Effector memory CD4-positive, alpha-beta T cell (primary cell): ENCODE data around the gene CSMD2.

Source experiments
- DNase-seq, 3 donors: peaks; one replicate each; pipeline ENCODE4 v3.0.0-alpha.2; 2020
- H3K27ac ChIP-seq: 2 replicates; pipeline ENCODE4 v1.7.0; 2013; ENCODE audit warnings: mild to moderate bottlenecking, low read length, moderate library complexity; ENCODE audit not compliant: insufficient read depth, poor library complexity, severe bottlenecking
- H3K27me3 ChIP-seq: replicated peaks from 2 replicates; pipeline ENCODE4 v1.7.0; 2013; ENCODE audit warnings: mild to moderate bottlenecking, low read length; ENCODE audit not compliant: insufficient read depth, control insufficient read depth, poor library complexity, severe bottlenecking
- H3K36me3 ChIP-seq: 2 replicates; pipeline ENCODE4 v1.7.0; 2013; ENCODE audit warnings: mild to moderate bottlenecking, low read length, moderate library complexity; ENCODE audit not compliant: control insufficient read depth, insufficient read depth
- H3K4me1 ChIP-seq: 2 replicates; pipeline ENCODE4 v1.7.0; 2013; ENCODE audit warnings: low read length, mild to moderate bottlenecking; ENCODE audit not compliant: control insufficient read depth, insufficient read depth, poor library complexity, severe bottlenecking
- H3K4me3 ChIP-seq: 2 replicates; pipeline ENCODE4 v1.7.0; 2013; ENCODE audit warnings: low read length, low read depth, mild to moderate bottlenecking; ENCODE audit not compliant: insufficient read depth, poor library complexity, severe bottlenecking
- H3K9me3 ChIP-seq: 2 replicates; pipeline ENCODE4 v1.7.0; 2013; ENCODE audit warnings: mild to moderate bottlenecking, low read length, moderate library complexity; ENCODE audit not compliant: control insufficient read depth

Gene CSMD2

DNA sequence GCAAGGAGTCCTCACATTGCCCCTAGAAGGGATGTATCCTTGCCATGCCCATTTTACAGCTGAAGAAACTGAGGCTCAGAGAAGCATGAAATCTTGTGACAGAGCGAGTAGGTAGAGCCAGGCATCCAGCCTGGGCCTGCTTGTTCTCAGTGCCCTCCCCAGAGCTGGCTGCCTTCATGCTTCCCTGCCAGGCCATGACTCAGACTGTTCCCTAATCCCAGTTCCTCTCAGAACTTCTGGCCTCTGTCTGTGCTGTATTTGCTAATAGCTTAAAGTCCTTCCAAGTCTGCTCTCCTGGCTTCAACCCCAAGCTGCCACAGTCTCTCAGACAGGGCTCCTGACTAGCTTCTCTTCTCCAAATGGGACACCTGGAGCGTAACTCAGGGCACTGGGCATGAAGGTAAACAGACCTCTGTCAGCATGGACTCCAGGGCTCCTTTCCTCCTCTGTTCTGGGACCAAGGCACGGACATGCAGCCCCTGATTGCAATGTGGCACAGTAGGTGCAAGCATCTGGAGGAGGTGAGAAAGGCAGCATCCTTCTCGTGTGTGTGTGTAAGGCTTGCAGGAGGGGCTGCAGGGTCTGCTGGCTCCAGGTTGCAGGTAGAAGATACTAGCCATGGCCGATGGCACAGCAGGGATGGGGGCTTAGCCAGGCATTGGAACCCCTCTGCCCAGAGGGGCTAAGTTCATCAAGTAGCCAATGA lies 178.5 kb downstream of the CSMD2 start:
- no peaks in the 10 kb centered on the region for H3K4me1 ChIP-seq
- no peaks in the 10 kb centered on the region for H3K36me3 ChIP-seq
- H3K27ac ChIP-seq, result no peak overlapping the region
- H3K9me3 ChIP-seq, result no peaks in the 10 kb centered on the region
- DNase-seq, result no peak
- H3K4me3 ChIP-seq, result no peak overlapping the region
- H3K27me3 ChIP-seq, result no peaks in the 10 kb centered on the region

DNA sequence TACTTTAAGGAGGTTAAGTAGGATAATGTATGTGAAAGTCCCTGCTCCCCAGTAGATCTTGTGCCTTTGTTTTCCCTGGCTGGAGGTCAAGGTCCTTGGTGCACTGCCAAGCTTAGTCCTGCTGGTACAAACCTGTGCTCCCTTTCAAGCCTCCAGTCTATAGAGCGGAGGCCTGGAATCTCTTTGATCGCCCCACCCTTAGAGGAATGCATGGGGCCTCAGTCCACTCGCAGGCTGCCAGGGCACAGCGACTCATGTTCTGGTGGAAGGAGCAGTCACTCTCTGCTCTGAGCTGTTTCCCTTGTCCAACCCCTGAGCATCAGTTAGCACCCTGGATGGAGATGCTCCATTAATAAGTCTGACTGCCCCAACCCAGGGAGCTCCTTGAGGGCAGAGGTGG lies 179.4 kb downstream of the CSMD2 start:
- Histone ChIP-seq H3K4me3 (no peak overlapping the region), H3K9me3 (no peaks in the 10 kb centered on the region), H3K27ac (no peak overlapping the region), H3K27me3 (no peaks in the 10 kb centered on the region), H3K36me3 (no peaks in the 10 kb centered on the region), H3K4me1 (no peaks in the 10 kb centered on the region)
- no peak for DNase-seq

- Histone ChIP-seq H3K27me3 (no peaks in the 10 kb centered on the region), H3K9me3 (no peaks in the 10 kb centered on the region), H3K4me1 (no peaks in the 10 kb centered on the region), H3K36me3 (no peaks in the 10 kb centered on the region), H3K27ac (no peak overlapping the region), H3K4me3 (no peak overlapping the region)
- no peak for DNase-seq
Measured at GRCh38 chr1:33984906-33985565, 180.0 kb downstream of the CSMD2 start.

DNA sequence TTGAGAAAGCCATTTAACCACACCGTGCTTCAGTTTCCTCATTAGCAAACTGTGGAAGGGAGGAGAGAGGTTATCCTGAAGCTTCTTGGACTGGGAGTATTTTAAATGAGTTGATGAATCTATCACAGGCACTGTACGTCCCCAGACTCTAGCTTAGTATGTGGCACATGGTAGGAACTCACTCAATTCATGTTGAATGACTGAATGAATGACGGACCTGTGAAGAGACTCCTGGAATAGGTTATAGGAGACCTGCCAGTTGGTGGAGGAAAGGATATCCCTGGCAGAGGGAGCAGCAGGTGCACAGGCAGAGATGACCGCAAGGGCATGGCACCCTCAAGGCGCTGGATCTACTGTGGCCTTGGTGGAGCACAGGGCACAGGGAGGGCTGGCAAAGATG lies 182.6 kb downstream of the CSMD2 start:
- Histone ChIP-seq H3K4me3 (no peak overlapping the region), H3K27me3 (no peaks in the 10 kb centered on the region), H3K9me3 (no peaks in the 10 kb centered on the region), H3K36me3 (no peaks in the 10 kb centered on the region), H3K4me1 (no peaks in the 10 kb centered on the region), H3K27ac (no peak overlapping the region)
- no peak for DNase-seq

GRCh38 chr1:33979341-33979740 lies 185.7 kb downstream of the CSMD2 start:
- DNase-seq, result no peak
- H3K27ac ChIP-seq, result no peak overlapping the region
- H3K36me3 ChIP-seq, result no peaks in the 10 kb centered on the region
- H3K4me3 ChIP-seq, result no peak overlapping the region
- no peaks in the 10 kb centered on the region for H3K4me1 ChIP-seq
- H3K27me3 ChIP-seq, result no peaks in the 10 kb centered on the region
- H3K9me3 ChIP-seq, result no peaks in the 10 kb centered on the region

DNA sequence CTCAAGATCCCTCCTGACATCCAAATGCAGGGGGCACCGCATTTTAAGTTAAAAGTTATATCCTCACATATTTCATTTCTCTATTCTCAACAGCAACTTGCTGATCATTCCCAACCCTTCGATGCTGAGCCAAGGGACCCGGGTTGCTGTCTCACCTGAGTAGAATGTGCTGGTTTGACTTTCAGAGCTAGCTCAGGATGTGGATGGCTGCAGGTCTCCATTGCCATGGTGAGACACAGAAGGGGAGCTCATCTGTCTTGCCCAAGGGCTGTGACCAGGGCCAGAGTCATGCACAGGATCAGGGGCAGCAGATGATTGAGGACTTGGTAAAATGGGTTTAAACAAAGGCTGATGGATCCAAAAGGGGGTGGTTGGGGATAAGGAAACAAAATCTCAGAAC lies 189.1 kb downstream of the CSMD2 start:
- Histone ChIP-seq H3K4me3 (no peak overlapping the region), H3K27me3 (no peaks in the 10 kb centered on the region), H3K9me3 (no peaks in the 10 kb centered on the region), H3K4me1 (no peaks in the 10 kb centered on the region), H3K27ac (no peak overlapping the region), H3K36me3 (no peaks in the 10 kb centered on the region)
- no peak for DNase-seq

DNA sequence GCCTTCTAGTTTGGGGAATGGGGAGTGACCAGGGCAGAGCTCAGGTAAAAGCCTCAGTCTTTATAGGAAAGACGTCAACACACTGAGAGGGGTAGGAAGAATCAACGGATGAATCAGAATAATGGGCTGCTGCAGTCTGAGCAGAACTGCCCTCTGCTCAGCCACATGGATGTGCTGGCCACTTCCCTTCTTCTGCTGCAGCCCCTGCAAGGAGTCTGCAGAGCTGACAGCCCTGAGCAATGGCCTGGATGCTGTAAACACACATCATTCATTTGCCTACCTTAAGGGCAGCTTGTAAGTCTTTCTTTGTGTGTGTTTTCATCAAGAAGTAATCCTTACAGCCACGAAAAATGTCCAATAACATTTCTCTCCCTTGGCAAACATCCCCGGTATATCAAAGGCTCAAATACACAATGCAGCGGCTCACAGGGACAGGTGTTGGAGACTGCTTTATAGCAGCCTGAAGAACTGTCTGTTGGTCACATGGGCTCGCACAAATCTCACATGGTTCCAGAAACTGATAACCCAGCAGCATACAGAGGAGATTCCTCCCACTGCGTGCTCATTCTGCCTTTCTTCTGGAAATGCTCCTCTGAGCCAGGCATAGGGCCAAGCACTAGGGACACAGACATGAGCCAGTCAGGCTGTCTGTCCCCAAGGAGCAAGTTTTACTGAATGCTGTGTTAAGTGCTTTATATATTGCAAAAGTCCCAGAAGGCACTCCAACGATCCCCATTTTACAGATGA lies 191.1 kb downstream of the CSMD2 start:
- Histone ChIP-seq H3K9me3 (no peaks in the 10 kb centered on the region), H3K36me3 (no peaks in the 10 kb centered on the region), H3K27me3 (no peaks in the 10 kb centered on the region), H3K27ac (no peak overlapping the region), H3K4me3 (no peak overlapping the region), H3K4me1 (no peaks in the 10 kb centered on the region)
- no peak for DNase-seq

DNA sequence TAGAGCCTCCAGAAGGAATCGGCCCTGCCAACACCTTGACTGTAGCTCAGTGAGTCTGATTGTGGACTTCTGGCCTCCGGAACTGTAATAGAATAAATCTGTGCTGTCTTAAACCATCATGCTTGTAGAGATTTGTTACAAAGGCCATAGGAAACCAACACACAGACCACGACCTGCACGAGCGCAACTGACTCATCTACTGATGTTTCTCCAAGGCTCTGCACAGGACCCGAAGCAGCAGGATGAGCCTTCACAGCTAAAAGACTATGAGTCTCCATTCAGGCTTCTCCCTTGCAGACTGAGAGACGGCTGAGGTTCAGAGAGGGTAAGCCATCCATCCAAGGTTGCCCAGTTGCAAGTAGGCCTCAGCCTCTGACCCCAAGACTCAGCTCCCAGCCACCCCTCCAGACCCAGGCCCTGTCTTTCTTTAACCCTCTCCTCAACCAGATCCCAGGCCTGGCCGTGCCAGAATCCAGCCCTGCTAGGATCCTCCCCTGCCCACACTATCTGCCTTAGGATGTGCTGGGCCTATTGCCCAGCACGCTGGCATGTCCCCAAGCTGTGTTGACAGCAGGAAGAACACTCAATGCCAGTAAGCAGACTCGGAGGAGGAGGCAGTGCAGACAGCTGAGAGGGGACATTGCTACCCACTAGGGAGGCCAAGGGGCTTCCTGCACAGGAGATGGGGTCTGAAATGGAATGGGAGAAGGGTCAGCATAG lies 192.2 kb downstream of the CSMD2 start:
- Histone ChIP-seq H3K4me3 (no peak overlapping the region), H3K36me3 (no peaks in the 10 kb centered on the region), H3K4me1 (no peaks in the 10 kb centered on the region), H3K27ac (no peak overlapping the region), H3K9me3 (no peaks in the 10 kb centered on the region), H3K27me3 (no peaks in the 10 kb centered on the region)
- DNase-seq, result no peak

DNA sequence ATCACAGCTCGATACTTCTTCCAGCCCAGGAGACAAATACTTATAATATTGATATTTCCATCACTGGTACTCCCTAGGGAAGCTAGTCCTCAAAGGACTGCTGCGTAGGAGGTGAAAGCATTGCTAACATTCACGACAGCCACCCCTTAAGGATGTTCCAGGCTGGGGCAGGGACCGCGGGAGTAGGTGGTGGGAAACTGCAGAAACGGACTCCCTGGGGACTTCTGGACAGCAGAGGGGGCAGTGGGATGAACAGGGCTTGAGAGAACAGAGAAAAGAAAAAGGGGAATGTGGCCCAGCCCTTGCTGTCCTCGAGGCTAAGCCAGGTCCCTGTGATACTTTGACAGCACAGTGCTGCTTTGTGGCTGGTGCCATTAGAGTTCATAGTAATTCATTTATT lies 193.1 kb downstream of the CSMD2 start:
- Histone ChIP-seq H3K36me3 (no peaks in the 10 kb centered on the region), H3K4me3 (no peak overlapping the region), H3K4me1 (no peaks in the 10 kb centered on the region), H3K27me3 (no peaks in the 10 kb centered on the region), H3K9me3 (no peaks in the 10 kb centered on the region), H3K27ac (no peak overlapping the region)
- no peak for DNase-seq
